Fibroblast of skin of left quadriceps (primary cell): ENCODE results near the gene CAGE1.

Experiments used
- DNase-seq, 2 experiments: peaks; one replicate each; pipeline ENCODE4 v3.0.0-alpha.2; 2013; ENCODE audit warnings: low read depth in 2 of 2

CAGE1 gene

DNA sequence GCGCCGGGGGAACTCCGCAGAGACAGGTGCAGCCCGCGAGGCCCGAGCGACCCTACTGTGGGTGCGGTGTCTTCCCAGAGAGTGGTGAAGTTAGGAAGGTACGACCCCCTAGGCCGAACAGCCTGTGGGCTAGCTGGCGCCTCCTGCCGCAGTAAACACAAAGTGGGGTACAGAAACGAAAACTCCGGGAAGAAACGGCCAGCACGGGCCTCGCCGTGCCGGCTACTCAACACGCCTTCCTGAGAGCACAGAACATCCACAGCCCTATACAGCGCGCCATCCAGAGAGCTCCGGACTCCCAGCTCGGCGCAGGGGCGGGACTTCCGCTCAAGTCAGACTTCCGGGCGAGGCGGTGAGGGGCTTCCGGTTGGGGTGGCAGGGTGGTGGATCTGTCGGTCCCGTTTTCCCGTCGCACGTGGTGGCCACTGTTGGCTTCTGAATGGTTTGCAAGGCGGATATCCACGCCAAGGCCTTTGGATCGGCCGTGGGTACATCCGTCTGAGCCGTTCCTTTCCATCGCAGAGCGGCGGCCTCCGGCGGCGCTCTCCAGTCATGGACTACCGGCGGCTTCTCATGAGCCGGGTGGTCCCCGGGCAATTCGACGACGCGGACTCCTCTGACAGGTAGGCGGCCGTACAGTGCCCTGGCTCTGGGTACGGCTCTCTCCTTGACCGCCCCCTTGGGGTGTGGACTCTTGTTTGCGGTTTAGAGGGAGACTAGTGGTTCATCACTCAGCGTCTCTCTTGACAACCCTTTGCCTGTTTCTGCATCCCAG lies at the start of gene CAGE1, which contains the start of gene RIOK1:
CAGE1 (minus strand) TSS at position 292 of the 775 bp plus-strand sequence. CDS start 2,569 bp downstream, outside the sequence.
RIOK1 (plus strand) TSS at position 358 of the 775 bp plus-strand sequence; CDS start at position 553, 195 bp downstream.
- peak; percentile 81 to 83 for DNase-seq

DNA sequence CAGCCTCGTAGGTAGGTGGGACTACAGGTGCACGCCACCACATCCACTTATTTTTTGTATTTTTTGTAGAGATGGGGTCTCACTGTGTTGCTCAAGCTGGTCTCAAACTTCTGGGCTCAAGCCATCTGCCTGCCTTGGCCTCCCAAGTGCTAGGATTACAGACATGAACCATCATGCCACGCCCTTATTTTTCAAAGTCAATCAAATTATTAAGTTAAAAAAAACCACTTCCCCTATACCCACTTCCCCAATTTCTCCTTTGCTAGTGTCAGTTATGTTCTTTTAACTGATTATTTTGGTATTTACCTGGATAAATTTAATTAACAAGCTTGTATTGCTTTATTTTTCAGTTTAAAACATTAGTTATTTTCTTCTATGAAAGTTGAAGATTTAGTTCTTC lies 49.7 kb upstream of the CAGE1 start:
- DNase-seq, result no peak

DNA sequence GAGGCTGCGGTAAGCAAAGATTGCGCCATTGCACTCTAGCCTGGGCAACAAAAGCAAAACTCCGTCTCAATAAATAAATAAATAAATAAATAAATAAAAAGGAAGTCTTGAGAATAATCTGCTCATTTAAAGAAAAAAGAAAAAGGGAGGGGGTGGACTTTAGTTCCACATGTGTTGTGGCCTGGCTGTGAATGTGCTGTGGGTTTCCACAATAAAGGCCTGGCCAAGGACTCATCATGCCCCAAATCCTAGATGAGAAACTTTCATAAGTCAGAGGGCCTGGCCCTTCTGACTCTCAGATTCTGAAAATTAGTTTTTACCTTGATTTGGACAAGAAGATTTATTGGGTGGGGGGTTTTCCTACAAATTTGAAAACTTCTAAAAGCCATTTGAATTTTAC lies 48.5 kb upstream of the CAGE1 start:
- DNase-seq, result no peak

DNA sequence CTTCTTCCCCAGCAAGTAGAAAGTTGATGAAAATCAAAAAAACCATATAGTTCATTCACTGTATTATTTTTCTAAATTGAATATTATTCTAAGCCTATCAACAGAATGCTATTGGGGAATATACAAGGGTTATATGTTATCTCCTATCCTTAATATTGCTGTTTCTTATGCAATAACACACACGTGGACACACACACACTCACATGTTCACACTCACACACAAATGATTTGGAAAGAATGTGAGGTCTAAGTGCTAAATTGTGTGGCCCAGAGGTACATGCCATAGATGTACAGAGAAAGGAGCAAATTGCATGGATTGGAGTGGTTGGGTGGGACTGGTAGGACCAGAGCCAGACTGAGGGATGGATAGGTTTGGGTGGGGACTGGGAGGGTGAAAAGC lies 45.1 kb upstream of the CAGE1 start:
- no peak for DNase-seq

DNA sequence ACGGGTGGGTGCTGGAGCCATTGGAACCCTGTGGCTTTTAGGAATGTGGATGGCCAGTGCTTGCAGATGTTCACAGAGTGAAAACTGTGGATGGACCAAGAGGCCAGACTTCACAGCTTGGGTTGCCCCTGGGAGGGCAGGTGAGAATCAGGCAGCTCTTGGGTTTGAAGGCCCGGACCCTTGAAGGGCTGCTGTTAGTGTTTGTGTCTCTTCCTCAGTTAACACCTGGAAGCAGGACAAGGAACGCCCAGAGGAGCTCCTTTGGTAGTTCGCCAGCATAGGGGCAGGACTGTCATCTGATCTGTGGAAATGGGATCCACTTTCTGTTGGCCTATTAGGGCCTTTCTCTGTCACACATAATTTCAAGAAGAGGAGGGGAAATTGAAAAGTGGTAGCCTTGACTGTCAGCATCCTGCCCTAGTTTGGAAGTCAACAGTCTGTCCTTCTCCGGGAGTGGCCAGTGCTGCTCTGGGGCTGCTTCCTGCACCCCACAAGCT lies 43.6 kb upstream of the CAGE1 start:
- DNase-seq, result no peak

DNA sequence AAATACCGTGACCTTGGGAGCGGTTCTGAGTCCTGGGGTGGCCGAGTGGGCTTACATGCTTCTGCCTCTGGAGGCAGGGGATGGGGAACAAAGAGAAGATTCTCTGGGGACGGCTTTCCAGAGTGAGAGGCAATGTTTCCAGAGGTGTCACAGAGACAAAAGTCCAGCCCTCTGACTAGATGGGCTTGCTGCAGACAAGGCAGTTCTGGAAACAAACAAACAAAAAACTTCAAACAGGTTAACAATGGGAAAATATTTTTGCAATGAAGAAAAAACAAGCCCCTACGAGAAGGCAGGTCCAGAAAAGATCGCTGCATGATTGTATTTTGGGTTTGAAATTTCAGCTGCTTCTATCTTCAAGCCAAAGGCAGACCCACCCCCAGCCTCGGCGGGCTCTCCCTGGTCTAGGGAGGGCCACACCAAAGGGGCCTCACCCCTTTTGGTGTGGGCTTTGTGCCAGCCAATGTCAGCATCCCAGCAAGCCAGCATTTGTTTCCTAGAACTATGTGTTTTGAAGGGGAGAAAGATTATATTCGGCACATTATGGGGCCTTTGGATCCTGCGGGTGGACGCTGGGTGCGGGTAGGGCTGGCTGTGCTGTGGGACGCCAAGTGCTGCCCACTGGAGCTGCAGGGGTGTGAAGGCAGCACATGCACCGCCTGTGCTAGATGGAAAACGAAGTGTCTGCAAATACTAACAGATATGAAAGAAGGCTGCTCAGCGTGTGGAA lies 43.0 kb upstream of the CAGE1 start:
- DNase-seq, result no peak

DNA sequence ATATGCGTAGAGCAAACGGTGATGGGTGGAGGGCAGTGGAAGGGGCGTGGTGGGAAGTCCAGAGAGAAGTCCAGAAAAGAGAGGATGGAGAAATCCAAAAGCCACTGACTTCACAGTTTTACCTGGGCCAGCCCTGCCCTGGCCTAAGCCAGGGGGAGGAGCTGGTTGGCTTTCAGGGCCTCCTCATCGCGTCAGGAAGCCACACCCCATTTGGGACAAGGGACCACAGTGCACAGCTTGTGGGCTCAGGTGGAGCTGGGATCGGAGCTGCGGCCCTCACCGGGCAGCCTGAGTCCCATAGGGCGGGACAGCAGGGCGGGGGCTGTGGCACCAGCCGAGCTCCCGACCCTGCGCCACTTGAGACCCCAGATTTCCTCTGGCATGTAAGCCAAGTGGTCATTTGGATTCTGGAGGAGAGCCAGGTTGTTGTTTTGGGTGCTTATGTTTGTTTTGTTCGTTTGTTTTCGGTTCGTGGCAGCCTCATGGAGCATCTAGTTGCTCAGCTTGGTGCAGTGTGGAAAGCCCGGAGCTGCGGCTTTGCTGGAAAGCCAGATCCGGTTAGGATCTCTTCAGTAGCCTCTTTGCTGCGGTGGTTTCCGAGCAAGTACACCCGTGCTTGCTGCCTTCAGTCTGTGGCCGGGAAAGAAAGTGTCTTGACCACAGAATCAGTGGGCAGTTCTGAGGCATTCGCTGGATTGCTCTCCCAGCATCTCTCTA lies 42.3 kb upstream of the CAGE1 start:
- no peak for DNase-seq

DNA sequence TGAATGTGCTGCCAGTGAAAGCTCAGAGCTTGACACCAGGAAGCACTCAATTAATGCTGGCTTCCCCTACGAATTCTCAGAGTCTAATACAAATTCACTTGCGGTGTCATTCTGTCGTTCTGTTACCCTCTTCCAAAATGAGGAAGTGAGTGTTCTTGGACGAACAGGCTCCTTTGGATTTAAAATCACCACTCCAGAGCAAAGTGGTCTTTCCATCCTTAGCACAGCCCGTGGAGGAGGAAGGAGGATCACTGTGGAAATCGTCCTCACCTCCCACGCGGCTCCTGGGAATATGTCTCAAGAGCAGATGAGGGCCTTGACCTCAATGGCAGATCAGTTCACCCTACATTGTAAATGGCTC lies 41.8 kb upstream of the CAGE1 start:
- no peak for DNase-seq

DNA sequence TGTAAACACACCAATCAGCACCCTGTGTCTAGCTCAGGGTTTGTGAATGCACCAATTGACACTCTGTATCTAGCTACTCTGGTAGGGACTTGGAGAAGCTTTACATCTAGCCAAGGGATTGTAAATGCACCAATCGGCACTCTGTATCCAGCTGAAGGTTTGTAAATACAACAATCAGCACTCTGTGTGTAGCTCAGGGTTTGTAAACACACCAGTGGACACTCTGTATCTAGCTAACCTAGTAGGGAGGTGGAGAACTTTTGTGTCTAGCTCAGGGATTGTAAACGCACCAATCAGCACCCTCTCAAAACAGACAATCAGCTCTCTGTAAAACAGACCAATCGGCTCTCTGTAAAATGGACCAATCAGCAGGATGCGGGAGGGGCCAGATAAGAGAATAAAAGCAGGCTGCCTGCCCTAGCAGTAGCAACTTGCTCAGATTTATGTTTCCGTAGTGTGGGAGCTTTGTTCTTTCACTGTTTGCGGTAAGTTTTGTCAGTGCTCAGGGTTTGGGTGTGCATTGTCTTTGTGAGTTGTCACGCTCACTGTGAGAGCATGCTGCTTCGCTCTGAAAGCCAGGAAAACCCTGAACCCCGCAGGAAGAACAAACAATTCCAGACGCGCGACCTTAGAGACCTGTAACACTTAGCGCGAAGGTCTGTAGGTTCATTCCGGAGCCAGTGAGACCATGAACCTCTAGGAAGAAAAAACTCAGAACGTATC lies 37.1 kb upstream of the CAGE1 start:
- no peak for DNase-seq

DNA sequence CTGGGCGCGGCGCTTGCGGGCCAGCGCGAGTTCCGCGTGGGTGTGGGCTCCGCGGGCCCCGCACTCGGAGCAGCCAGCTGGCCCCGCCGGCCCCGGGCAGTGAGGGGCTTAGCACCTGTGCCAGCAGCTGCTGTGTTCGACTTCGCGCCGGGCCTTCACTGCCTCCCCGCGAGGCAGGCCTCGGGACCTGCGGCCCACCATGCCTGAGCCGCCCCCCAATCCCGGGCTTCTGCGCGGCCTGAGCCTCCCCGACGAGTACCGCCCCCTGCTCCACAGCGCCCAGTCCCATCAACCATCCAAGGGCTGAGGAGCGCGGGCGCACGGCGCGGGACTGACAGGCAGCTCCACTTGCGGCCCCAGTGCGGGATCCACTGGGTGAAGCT lies 36.3 kb upstream of the CAGE1 start:
- no peak for DNase-seq

DNA sequence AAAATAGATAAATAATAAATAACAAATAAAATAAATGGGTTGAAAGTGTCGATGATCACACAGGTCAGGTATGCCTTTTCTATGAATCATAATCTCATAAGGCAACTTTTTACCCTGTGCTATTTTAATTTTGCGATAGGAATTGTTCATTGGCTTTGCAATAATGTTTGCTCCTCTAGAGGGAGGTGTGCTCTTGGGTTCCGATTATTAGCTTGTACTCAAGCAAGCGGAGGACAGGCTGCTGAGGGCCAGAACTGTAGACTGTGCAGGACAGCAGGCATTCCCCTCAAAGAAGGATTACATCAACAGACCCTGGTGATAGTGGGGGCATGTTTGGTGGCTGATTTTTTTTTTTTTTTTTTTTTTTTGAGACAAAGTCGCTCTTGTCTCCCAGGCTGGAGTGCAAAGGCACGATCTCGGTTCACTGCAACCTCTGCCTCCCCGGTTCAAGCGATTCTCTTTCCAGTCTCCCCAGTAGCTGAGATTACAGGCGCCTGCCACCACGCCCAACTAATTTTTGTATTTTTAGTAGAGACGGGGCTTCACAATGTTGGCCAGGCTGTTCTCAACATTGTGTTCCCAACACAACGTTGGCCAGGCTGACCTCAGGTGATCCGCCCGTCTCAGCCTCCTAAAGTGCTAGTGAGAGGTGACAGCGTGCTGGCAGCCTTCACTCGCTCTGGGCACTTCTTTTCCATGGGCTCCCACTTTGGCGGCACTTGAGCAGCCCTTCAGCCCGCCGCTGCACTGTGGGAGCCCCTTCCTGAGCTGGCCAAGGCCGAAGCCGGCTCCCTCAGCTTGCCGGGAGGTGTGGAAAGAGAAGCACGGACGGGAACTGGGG lies 35.6 kb upstream of the CAGE1 start:
- DNase-seq, result peak in 1 of 2 experiments; percentile 16

DNA sequence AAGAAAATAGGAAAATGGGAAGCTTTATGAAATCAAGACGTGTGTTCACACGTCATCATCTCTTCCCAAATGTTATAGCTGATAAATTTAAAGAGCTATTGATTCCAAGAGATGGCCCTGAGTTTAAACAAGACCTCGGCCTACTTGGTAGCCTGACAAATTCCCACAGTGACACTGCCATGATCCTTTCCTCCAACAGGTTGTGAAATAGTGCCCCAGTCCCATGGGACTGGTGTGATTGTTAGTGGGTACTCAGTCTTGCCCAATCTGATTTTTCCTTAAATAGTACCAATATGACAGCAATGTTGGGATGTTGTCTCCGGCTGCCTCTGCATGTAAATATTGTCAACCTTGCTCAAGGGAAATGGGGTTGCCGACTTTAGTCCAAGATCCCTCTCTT lies 34.5 kb upstream of the CAGE1 start:
- DNase-seq, result no peak

DNA sequence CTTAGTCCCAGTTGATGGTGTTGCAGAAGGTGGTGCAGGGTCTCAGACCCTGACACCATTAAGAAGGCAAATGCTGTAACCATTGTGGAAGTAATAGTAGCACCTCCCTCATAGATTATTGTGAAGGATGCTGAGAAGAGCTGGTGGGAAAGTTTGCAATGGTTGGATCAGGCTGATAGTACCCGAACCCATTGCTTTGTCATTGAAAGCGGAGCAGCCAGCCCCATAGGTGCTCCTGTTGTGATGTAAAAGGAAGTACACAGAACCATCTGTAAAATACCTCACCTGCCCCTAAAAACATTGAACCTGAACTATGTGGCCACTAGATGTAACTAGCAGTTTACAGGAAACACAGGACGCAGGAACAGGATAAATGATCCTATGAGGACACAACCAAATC lies 31.5 kb upstream of the CAGE1 start:
- DNase-seq, result no peak

DNA sequence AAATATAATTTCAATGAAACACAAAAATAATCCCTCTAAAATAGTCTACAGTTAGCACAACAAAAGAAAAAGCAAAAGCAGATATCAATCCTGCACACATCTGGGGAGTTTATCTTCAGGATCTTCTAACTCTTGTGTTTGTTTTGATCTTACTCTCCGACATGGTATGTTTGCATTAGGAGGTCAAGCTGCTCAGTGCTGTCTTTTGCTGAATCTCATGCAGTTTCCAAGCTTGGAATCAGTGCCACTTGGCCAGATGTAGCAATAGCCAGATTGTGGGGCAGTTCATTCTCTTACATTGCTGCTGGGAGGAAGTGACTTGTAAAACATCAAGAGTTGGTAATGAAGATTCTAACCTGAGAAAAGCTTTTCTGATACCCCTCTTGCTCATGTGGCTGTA lies 29.5 kb upstream of the CAGE1 start:
- no peak for DNase-seq

DNA sequence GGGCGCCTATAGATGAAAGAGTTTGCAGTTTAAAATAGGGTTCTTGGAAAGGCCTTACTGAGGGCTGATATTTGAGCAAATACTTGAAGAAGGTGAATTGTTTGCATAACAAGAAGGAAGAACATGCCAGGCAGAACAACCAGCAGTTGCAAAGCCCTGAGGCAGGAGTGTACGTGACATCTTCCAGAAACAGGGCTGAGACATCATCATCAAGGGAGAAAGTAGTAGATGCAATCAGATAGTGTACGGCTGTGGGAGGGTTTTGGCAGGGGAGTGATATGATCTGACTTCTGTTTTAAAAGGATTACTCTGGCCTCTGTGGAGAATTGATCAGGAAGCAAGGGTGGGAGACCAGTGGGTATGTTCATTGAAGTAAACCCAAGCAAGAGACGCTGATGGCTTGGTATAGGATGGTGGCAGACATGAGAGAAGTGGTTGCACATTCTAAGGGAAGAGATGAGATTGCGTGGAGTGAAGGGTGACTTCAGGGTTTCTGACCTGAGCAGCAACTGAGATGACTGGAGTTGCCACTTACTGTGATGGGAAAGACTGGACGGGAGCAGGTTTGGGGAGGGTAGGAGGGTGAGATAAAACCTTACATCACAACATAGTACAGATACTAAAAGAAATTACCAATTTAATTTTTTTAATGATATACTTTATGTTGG lies 28.8 kb upstream of the CAGE1 start:
- DNase-seq, result no peak

DNA sequence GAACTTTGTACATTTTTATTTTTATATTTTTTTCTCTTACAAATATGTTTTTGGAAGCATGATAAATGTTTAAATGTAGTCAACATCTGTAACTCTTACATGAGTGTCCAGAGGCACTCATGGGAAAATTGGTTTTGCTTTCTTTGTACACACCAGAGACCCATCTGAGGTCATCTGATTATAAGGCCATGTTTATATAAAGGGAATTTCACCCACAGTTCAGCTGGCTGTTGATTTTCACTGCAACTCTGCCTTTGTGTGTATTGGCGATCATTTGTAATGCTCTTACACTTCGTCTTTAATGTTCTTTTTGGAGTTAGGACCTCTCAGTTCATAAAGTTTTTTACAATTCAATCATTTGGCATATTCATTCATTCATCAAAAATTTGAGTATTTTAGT lies 28.1 kb upstream of the CAGE1 start:
- DNase-seq, result no peak

DNA sequence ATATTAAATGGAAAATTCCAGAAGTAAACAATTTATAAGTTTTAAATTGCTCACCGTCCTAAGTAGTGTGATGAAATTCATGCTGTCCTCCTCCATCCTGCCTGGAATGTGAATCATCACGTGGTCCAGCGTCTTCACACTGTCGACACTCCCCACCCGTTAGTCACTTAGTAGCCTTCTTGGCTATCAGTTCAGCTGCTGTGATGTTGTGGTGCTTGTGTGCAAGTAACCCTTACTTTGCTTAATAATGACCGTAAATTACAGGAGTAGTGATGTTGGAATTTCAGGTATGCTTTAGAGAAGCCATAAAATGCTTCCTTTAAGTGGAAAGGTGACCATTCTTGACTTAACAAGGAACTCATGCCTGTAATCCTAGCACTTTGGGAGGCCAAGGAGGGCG lies 25.3 kb upstream of the CAGE1 start:
- peak; percentile 34 to 56 for DNase-seq

DNA sequence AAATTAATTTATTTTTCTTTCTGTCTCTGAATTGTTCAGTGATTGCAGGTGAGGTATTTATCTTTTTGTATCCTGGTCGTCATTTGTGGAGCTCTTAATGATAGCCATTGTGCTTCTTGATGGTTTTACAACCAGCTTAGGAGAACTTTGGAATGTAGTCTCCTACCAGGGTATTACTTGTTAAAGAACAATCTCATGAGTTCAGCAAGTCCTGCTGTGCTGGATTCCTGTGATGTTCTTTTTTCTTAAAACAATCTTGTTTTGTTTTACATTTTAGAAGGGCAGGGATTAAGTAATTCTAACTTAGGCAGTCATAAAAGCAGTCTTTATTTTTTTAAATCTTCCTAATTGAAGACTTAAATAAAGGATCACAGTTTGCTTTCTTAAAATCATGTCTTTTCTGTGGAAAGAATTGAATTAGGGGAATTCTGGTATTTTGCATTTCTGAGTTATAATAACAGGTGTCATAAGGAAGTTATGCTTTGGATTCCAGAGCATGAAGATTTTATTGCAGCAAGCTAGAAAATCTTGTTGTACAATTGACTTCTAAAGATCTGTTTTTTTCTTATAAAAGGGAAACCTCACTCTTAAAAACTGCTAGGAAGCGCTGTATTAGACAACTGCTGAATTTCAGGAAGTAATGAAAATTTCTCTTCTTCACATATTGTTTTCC lies 23.7 kb upstream of the CAGE1 start:
- DNase-seq, result no peak

DNA sequence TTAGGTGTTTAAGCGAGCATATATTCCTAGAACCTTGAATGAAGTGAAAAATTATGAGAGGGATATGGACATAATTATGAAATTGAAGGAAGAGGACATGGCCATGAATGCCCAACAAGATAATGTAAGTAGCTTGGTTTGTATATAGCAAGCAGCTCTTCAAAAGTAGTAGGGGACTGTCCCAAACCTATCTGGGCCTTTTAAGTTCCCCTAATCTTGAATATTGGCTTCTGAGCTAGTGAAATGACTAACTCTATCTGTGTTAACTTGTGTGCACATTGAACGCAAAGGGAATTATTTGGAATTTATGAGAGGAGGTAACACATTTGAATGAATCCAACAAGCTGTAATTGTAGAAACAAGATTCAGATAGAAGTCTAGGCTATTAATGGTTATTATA lies 21.8 kb upstream of the CAGE1 start:
- no peak for DNase-seq

DNA sequence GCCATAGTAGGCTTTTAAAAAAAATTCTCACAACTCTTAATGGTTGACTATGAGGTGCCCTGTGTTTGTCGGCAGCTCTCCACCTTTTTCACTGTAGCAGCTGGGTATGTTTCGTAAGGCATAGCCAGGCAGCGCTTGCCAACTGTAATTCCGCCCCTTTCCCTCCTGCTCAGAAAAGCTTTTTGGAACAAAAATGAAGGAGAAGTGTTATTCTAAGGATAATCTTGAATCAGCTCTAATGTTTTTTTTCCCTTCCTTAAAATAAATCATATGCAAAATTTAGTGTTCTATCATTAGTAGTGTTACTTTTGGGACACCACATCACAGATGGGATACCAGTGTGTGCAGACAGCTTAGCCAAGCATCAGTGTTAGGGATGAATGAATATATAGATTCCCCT lies 21.3 kb upstream of the CAGE1 start:
- DNase-seq, result no peak
